ENCODE measurements around the gene GAREM2. TPM values are rescaled to one million over a fixed set of nuclear protein-coding genes. Genes with fewer than 3 reads are reported as not detected.

Gene GAREM2
- total RNA-seq, 2 donors from 2014 or later: 1.6 TPM

- peaks cover 34 to 38% of the 10 kb centered on the region in 2 donors for H3K36me3 ChIP-seq (replicated peaks in 1 of 2; ENCODE audit: insufficient read depth in 1 of 2, low read depth in 2 of 2)
- TF ChIP-seq CTCF (IDR thresholded peaks at IDR 0.05) (no peak), POLR2A (IDR thresholded peaks at IDR 0.05) (no peak)
- ATAC-seq (no peak), DNase-seq (no peak)
- no peaks in the 10 kb centered on the region for H3K27me3 ChIP-seq
- intact Hi-C loops (cut with DNase I): no loop called here
- no peak overlapping the region for H3K4me3 ChIP-seq
- H3K9me3 ChIP-seq: no peaks in the 10 kb centered on the region
- 71 to 74% methylated on average over 12 of the region's 12 CpGs for WGBS, 2 donors
- H3K27ac ChIP-seq: no peak overlapping the region
- H3K4me1 ChIP-seq: no peaks in the 10 kb centered on the region
These were observed 22.4 kb downstream of the GAREM2 start for GRCh38 chr2:26195040-26195984.

DNA sequence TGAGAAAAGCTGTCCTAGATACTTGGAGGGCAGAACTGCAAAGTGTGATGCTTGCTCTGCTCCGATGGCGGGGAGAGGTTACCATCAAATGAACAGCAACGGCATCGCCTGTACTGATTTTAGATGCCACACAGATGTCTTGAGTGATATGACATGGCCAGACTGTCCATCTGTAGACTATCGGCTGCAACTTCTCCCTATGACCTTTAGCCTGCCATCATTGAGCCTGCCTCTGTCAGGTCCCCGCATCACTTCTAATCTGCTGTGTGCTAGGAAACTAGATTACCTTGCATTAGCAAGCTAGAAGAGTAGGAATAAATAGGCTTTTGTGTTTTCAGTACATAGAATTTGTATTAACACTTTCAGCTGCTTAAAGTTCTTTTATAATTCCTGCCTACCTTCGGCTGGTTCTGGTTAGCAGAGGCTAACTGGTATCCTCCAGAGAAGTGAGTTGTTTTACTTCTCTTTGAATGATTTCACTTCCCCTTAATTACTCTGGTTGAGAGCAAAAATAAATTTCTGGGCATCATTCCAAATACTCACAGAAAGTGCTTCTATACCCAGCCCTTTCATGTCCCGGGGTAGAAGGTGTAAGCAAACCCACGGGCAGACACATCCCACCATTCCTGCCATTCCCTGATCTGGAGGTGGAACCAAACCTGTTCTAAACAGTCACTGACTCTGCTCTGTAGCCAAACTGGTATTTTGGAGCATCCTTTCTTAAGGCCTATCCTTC lies 24.0 kb downstream of the GAREM2 start:
- Histone ChIP-seq H3K4me1 (no peaks in the 10 kb centered on the region), H3K36me3 (replicated peaks in 1 of 2; ENCODE audit: insufficient read depth in 1 of 2, low read depth in 2 of 2) (peaks cover 34 to 41% of the 10 kb centered on the region in 2 donors), H3K4me3 (no peak overlapping the region), H3K9me3 (no peaks in the 10 kb centered on the region), H3K27me3 (no peaks in the 10 kb centered on the region), H3K27ac (no peak overlapping the region)
- intact Hi-C loops (cut with DNase I): no loop called here
- no peak for ATAC-seq
- TF ChIP-seq POLR2A (IDR thresholded peaks at IDR 0.05) (no peak), CTCF (IDR thresholded peaks at IDR 0.05) (no peak)
- WGBS, 2 donors: 84% methylated on average over 9 of the region's 9 CpGs
- no peak for DNase-seq

DNA sequence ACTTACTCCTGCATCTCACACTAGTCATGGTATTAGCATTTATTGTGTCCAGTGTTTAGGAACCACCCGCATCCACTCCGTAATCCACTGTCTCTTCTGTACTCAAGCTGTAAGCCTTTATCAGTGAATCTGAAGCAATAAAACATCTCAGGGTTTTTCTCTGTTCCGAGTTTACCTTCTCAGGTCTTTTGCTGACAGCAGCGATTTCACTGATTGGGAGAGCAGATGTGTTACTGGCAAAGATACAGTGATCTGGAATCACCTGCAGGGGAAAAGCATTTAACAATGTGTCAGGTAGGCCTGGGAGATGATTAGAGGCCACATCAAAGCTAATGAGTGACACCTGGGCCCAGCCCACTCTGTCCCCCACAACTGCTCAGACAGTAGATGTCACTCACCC lies 24.6 kb downstream of the GAREM2 start:
- Histone ChIP-seq H3K9me3 (no peaks in the 10 kb centered on the region), H3K4me1 (no peaks in the 10 kb centered on the region), H3K27ac (no peak overlapping the region), H3K27me3 (no peaks in the 10 kb centered on the region), H3K4me3 (no peak overlapping the region), H3K36me3 (replicated peaks in 1 of 2; ENCODE audit: insufficient read depth in 1 of 2, low read depth in 2 of 2) (peaks cover 27 to 40% of the 10 kb centered on the region in 2 donors)
- DNase-seq (no peak), ATAC-seq (no peak)
- intact Hi-C loops (cut with DNase I): no loop called here
- TF ChIP-seq POLR2A (IDR thresholded peaks at IDR 0.05) (no peak), CTCF (IDR thresholded peaks at IDR 0.05) (no peak)
- 87 to 90% methylated on average over 4 of the region's 4 CpGs for WGBS, 2 donors

DNA sequence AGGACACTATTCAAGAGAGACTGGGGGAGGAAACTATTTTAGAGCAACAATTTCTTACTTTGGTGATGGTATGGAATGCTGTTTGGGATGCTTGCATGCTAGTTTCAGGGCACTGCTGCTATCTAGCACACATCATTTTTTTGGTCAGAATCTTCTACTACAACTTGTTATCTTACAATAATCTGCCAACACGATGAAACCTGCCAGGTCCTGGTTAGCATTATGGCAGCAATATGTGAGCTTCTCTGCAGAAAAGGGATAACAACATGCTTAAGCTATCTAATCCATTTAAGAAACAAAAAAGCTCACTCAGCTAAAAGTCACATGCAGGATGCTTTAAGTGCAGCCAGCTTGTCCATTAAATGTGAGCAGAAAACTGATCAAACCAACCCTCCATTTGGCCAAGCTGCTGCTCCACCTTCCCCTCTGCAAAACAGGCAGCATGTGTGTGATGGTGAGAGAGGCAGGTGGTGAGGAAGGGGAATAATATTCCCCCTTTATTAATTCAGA lies 30.1 kb downstream of the GAREM2 start:
- TF ChIP-seq CTCF (IDR thresholded peaks at IDR 0.05) (no peak), POLR2A (IDR thresholded peaks at IDR 0.05) (no peak)
- Histone ChIP-seq H3K27me3 (no peaks in the 10 kb centered on the region), H3K9me3 (no peaks in the 10 kb centered on the region), H3K27ac (no peak overlapping the region), H3K4me3 (no peak overlapping the region), H3K36me3 (replicated peaks in 1 of 2; ENCODE audit: insufficient read depth in 1 of 2, low read depth in 2 of 2) (peaks cover 5 to 21% of the 10 kb centered on the region in 2 donors), H3K4me1 (no peaks in the 10 kb centered on the region)
- intact Hi-C loops (cut with DNase I): no loop called here
- no peak for ATAC-seq
- WGBS, 2 donors: 25 to 29% methylated on average over 1 of the region's 1 CpG
- no peak for DNase-seq
